ENCODE data around the gene TRHDE.

The TRHDE gene

GRCh38 chr12:72281126-72281525, 9.0 kb downstream of the TRHDE start:
- no peak overlapping the region for H3K27ac ChIP-seq
- no peak for DNase-seq
- in situ Hi-C loops (cut with HindIII; ENCODE audit: low pct_ligation_motif_present, low sequenced_read_pairs) = no loop called here
- TF ChIP-seq, protein P1, sequence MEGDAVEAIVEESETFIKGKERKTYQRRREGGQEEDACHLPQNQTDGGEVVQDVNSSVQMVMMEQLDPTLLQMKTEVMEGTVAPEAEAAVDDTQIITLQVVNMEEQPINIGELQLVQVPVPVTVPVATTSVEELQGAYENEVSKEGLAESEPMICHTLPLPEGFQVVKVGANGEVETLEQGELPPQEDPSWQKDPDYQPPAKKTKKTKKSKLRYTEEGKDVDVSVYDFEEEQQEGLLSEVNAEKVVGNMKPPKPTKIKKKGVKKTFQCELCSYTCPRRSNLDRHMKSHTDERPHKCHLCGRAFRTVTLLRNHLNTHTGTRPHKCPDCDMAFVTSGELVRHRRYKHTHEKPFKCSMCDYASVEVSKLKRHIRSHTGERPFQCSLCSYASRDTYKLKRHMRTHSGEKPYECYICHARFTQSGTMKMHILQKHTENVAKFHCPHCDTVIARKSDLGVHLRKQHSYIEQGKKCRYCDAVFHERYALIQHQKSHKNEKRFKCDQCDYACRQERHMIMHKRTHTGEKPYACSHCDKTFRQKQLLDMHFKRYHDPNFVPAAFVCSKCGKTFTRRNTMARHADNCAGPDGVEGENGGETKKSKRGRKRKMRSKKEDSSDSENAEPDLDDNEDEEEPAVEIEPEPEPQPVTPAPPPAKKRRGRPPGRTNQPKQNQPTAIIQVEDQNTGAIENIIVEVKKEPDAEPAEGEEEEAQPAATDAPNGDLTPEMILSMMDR (IDR thresholded peaks at IDR 0.05; ENCODE audit: low read depth, low read length, missing control alignments) = no peak
- no peaks in the 10 kb centered on the region for H3K36me3 ChIP-seq (replicated peaks)
- no peaks in the 10 kb centered on the region for H3K27me3 ChIP-seq (replicated peaks)
- no peak overlapping the region for H3K4me3 ChIP-seq (ENCODE audit: low read depth, low read length)

DNA sequence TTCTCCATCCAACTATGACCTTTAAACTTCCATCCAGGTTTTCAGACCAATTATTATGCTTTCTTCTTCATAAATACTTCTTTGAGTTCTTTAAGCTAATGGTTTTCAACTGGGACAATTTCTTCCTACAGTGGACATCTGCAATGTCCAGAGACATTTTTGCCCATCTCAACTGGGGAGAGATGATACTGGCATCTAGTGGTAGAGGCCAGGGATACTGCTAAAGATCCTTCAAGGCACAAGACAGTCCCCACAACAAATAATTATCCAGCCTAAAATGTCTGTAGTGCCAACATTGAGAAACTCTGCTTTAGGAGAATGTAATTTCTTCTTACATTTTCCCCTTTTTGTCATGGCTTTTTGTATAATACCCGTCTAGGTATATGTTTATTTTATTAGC, 10.6 kb downstream of the TRHDE start:
- TF ChIP-seq, protein P1 (IDR thresholded peaks at IDR 0.05; ENCODE audit: low read depth, low read length, missing control alignments) = peak; percentile 84
- Histone ChIP-seq H3K27ac (no peak overlapping the region), H3K4me3 (ENCODE audit: low read depth, low read length) (no peak overlapping the region), H3K27me3 (replicated peaks) (no peaks in the 10 kb centered on the region), H3K36me3 (replicated peaks) (no peaks in the 10 kb centered on the region)
- DNase-seq = peak; percentile 34
- in situ Hi-C loops (cut with HindIII; ENCODE audit: low pct_ligation_motif_present, low sequenced_read_pairs) = no loop called here

- Histone ChIP-seq H3K4me3 (ENCODE audit: low read depth, low read length) (no peak overlapping the region), H3K27ac (no peak overlapping the region), H3K27me3 (replicated peaks) (no peaks in the 10 kb centered on the region), H3K36me3 (replicated peaks) (no peaks in the 10 kb centered on the region)
- TF ChIP-seq, protein P1 (IDR thresholded peaks at IDR 0.05; ENCODE audit: low read depth, low read length, missing control alignments) = no peak
- in situ Hi-C loops (cut with HindIII; ENCODE audit: low pct_ligation_motif_present, low sequenced_read_pairs) = no loop called here
- no peak for DNase-seq
These were observed 13.7 kb downstream of the TRHDE start for GRCh38 chr12:72285861-72286260.

GRCh38 chr12:72286526-72286925, 14.4 kb downstream of the TRHDE start:
- Histone ChIP-seq H3K27ac (no peak overlapping the region), H3K4me3 (ENCODE audit: low read depth, low read length) (no peak overlapping the region), H3K27me3 (replicated peaks) (no peaks in the 10 kb centered on the region), H3K36me3 (replicated peaks) (no peaks in the 10 kb centered on the region)
- TF ChIP-seq, protein P1 (IDR thresholded peaks at IDR 0.05; ENCODE audit: low read depth, low read length, missing control alignments) = no peak
- in situ Hi-C loops (cut with HindIII; ENCODE audit: low pct_ligation_motif_present, low sequenced_read_pairs) = no loop called here
- no peak for DNase-seq

GRCh38 chr12:72288436-72288835, 16.3 kb downstream of the TRHDE start:
- in situ Hi-C loops (cut with HindIII; ENCODE audit: low pct_ligation_motif_present, low sequenced_read_pairs) = no loop called here
- DNase-seq = no peak
- Histone ChIP-seq H3K27me3 (replicated peaks) (no peaks in the 10 kb centered on the region), H3K4me3 (ENCODE audit: low read depth, low read length) (no peak overlapping the region), H3K36me3 (replicated peaks) (no peaks in the 10 kb centered on the region), H3K27ac (no peak overlapping the region)
- TF ChIP-seq, protein P1 (IDR thresholded peaks at IDR 0.05; ENCODE audit: low read depth, low read length, missing control alignments) = no peak

- Histone ChIP-seq H3K27me3 (replicated peaks) (no peaks in the 10 kb centered on the region), H3K4me3 (ENCODE audit: low read depth, low read length) (no peak overlapping the region), H3K27ac (no peak overlapping the region), H3K36me3 (replicated peaks) (no peaks in the 10 kb centered on the region)
- TF ChIP-seq, protein P1 (IDR thresholded peaks at IDR 0.05; ENCODE audit: low read depth, low read length, missing control alignments) = no peak
- in situ Hi-C loops (cut with HindIII; ENCODE audit: low pct_ligation_motif_present, low sequenced_read_pairs) = no loop called here
- DNase-seq = no peak
These were observed 16.7 kb downstream of the TRHDE start for GRCh38 chr12:72288911-72289310.
